Liver (tissue), 3 donors: ENCODE data around the gene CEACAM1.

Experiments used
- EGR1 ChIP-seq, 2 donors: IDR thresholded peaks; 2 replicates each; pipeline ENCODE4 v1.6.1; 2016 to 2018; ENCODE audit warnings: antibody characterized with exemption in 2 of 2, low read depth in 2 of 2
- FOXA2 ChIP-seq: IDR thresholded peaks from 2 replicates; pipeline ENCODE4 v1.6.1; 2016; ENCODE audit warnings: antibody characterized with exemption
- GABPA ChIP-seq, 2 donors: IDR thresholded peaks in 1 of 2; conservative IDR thresholded peaks in 1 of 2; 2 replicates each; pipeline ENCODE4 v1.6.1; 2016; ENCODE audit warnings: antibody characterized with exemption in 2 of 2, mild to moderate bottlenecking in 1 of 2, moderate library complexity in 1 of 2
- JUND ChIP-seq, 2 donors: IDR thresholded peaks; 2 replicates each; pipeline ENCODE4 v1.6.1; 2016; ENCODE audit warnings: antibody characterized with exemption in 2 of 2
- RAD21 ChIP-seq, 2 donors: IDR thresholded peaks; 2 replicates each; pipeline ENCODE4 v1.6.1; 2016; ENCODE audit warnings: antibody characterized with exemption in 2 of 2, mild to moderate bottlenecking in 2 of 2
- RXRA ChIP-seq, 2 donors: IDR thresholded peaks; 2 replicates each; pipeline ENCODE4 v1.6.1; 2017 to 2018; ENCODE audit warnings: antibody characterized with exemption in 2 of 2, mild to moderate bottlenecking in 1 of 2
- SP1 ChIP-seq: IDR thresholded peaks from 2 replicates; pipeline ENCODE4 v1.6.1; 2018; ENCODE audit warnings: antibody characterized with exemption, mild to moderate bottlenecking
- TAF1 ChIP-seq: conservative IDR thresholded peaks from 2 replicates; pipeline ENCODE4 v1.6.1; 2016; ENCODE audit warnings: antibody characterized with exemption, mild to moderate bottlenecking
- YY1 ChIP-seq: IDR thresholded peaks from 2 replicates; pipeline ENCODE4 v1.6.1; 2016; ENCODE audit warnings: antibody characterized with exemption, mild to moderate bottlenecking
- TF ChIP-seq, protein P1 (sequence below): IDR thresholded peaks from 2 replicates; pipeline ENCODE4 v1.6.1; 2016; ENCODE audit warnings: antibody characterized with exemption, mild to moderate bottlenecking
- TF ChIP-seq, protein P2 (sequence below): fragments of 150-350 bp; IDR thresholded peaks from 2 replicates; pipeline ENCODE4 v1.5.1; 2017; ENCODE audit warnings: improper control_type of control experiment, low read depth, low read length; ENCODE audit not compliant: missing input control
- TF ChIP-seq, protein P3 (sequence below): IDR thresholded peaks from 2 replicates; pipeline ENCODE4 v1.6.1; 2016; ENCODE audit warnings: antibody characterized with exemption
- TF ChIP-seq, protein P4 (sequence below): IDR thresholded peaks from 2 replicates; pipeline ENCODE4 v1.6.1; 2016; ENCODE audit warnings: antibody characterized with exemption
- TF ChIP-seq, protein P5 (sequence below): IDR thresholded peaks from 2 replicates; pipeline ENCODE4 v1.6.1; 2016; ENCODE audit warnings: antibody characterized with exemption
- donor health status: healthy.
- donor health status: healthy.

DNA sequence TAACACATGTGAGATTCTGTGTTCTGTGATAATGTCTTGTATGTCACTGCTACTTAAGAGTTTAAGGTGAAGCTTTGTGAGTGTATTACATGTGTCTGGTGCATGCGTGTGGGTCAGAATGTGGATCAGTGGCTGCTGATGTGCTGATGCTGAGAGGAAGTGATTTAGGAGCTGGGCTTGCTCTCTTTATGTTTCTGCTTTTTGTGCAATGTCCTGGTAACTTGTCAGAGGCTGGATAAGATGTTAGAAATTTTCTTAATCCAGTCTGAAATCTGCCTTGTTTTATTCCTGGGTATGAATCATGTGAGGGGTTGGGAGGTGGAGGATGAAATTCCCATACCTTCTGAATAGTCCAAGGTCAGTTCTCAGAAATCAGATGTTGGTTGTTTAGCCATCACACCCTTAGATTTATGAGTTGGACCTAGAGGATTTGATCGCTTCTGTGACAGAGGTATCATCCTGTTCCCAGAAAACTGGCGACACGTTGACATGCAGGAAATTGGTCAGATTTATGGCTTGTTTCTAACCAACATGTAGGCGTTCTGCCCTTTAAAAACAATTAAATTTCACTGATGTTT, 61.0 kb downstream of the CEACAM1 start:
- TF ChIP-seq, protein P1, sequence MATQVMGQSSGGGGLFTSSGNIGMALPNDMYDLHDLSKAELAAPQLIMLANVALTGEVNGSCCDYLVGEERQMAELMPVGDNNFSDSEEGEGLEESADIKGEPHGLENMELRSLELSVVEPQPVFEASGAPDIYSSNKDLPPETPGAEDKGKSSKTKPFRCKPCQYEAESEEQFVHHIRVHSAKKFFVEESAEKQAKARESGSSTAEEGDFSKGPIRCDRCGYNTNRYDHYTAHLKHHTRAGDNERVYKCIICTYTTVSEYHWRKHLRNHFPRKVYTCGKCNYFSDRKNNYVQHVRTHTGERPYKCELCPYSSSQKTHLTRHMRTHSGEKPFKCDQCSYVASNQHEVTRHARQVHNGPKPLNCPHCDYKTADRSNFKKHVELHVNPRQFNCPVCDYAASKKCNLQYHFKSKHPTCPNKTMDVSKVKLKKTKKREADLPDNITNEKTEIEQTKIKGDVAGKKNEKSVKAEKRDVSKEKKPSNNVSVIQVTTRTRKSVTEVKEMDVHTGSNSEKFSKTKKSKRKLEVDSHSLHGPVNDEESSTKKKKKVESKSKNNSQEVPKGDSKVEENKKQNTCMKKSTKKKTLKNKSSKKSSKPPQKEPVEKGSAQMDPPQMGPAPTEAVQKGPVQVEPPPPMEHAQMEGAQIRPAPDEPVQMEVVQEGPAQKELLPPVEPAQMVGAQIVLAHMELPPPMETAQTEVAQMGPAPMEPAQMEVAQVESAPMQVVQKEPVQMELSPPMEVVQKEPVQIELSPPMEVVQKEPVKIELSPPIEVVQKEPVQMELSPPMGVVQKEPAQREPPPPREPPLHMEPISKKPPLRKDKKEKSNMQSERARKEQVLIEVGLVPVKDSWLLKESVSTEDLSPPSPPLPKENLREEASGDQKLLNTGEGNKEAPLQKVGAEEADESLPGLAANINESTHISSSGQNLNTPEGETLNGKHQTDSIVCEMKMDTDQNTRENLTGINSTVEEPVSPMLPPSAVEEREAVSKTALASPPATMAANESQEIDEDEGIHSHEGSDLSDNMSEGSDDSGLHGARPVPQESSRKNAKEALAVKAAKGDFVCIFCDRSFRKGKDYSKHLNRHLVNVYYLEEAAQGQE: no peak
- TF ChIP-seq JUND (IDR thresholded peaks at IDR 0.05): no peak
- TF ChIP-seq, protein P2, sequence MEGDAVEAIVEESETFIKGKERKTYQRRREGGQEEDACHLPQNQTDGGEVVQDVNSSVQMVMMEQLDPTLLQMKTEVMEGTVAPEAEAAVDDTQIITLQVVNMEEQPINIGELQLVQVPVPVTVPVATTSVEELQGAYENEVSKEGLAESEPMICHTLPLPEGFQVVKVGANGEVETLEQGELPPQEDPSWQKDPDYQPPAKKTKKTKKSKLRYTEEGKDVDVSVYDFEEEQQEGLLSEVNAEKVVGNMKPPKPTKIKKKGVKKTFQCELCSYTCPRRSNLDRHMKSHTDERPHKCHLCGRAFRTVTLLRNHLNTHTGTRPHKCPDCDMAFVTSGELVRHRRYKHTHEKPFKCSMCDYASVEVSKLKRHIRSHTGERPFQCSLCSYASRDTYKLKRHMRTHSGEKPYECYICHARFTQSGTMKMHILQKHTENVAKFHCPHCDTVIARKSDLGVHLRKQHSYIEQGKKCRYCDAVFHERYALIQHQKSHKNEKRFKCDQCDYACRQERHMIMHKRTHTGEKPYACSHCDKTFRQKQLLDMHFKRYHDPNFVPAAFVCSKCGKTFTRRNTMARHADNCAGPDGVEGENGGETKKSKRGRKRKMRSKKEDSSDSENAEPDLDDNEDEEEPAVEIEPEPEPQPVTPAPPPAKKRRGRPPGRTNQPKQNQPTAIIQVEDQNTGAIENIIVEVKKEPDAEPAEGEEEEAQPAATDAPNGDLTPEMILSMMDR: no peak
- TF ChIP-seq, protein P3, sequence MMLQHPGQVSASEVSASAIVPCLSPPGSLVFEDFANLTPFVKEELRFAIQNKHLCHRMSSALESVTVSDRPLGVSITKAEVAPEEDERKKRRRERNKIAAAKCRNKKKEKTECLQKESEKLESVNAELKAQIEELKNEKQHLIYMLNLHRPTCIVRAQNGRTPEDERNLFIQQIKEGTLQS: no peak
- TF ChIP-seq RAD21 (IDR thresholded peaks at IDR 0.05): no peak
- no peak for TF ChIP-seq SP1
- no peak for TF ChIP-seq RXRA (IDR thresholded peaks at IDR 0.05)
- TF ChIP-seq, protein P4, sequence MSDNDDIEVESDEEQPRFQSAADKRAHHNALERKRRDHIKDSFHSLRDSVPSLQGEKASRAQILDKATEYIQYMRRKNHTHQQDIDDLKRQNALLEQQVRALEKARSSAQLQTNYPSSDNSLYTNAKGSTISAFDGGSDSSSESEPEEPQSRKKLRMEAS: no peak
- no peak for TF ChIP-seq YY1
- TF ChIP-seq, protein P5, sequence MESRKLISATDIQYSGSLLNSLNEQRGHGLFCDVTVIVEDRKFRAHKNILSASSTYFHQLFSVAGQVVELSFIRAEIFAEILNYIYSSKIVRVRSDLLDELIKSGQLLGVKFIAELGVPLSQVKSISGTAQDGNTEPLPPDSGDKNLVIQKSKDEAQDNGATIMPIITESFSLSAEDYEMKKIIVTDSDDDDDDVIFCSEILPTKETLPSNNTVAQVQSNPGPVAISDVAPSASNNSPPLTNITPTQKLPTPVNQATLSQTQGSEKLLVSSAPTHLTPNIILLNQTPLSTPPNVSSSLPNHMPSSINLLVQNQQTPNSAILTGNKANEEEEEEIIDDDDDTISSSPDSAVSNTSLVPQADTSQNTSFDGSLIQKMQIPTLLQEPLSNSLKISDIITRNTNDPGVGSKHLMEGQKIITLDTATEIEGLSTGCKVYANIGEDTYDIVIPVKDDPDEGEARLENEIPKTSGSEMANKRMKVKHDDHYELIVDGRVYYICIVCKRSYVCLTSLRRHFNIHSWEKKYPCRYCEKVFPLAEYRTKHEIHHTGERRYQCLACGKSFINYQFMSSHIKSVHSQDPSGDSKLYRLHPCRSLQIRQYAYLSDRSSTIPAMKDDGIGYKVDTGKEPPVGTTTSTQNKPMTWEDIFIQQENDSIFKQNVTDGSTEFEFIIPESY: no peak
- TF ChIP-seq TAF1: no peak
- no peak for TF ChIP-seq FOXA2
- TF ChIP-seq GABPA (IDR thresholded peaks at IDR 0.05 in 1 of 2, conservative IDR thresholded peaks at IDR 0.05 in 1 of 2): no peak
- TF ChIP-seq EGR1 (IDR thresholded peaks at IDR 0.05; ENCODE audit: low read depth in 2 of 2): no peak
